Measurements from ENCODE around the gene MST1R.
"Not testable (repeated sequence)": the region's sequence is repeated elsewhere in the genome, so short reads cannot be mapped to it uniquely, and the experiment has no call there.

DNA sequence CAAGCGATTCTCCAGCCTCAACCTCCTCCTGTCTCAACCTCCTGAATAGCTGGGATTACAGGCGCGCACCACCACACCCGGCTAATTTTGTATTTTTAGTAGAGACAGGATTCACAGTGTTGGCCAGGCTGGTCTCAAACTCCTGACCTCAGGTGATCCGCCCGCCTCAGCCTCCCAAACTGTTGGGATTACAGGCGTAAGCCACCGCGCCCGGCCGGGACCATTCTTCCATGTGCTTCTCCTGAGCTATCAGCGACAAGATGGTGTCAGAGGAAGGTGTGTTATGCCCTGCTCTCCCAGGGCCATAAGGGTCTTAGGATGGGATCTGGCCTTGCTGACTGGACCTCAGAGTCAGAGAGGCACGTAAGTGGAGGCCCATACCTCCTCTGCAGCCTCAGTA lies 775 bp upstream of the MST1R start:
- not testable (repeated sequence) for TF ChIP-seq FOXA3 (CRISPR knock-in tag; conservative IDR thresholded peaks at IDR 0.05 in 1 of 2, IDR thresholded peaks at IDR 0.05 in 1 of 2); ATF7 (IDR thresholded peaks at IDR 0.05); SPI1 (IDR thresholded peaks at IDR 0.05; ENCODE audit: borderline replicate concordance, low read depth, low read length); MYC (IDR thresholded peaks at IDR 0.05; ENCODE audit: low read depth, low read length); MYC (CRISPR knock-in tag; IDR thresholded peaks at IDR 0.05; ENCODE audit: borderline replicate concordance, low read depth); GATAD2A (IDR thresholded peaks at IDR 0.05); TBP (optimal IDR thresholded peaks at IDR 0.05; ENCODE audit: low read depth, low read length); POLR2G (IDR thresholded peaks at IDR 0.05; ENCODE audit: low read depth, low read length); JUNB (CRISPR knock-in tag; conservative IDR thresholded peaks at IDR 0.05); ZNF696 (CRISPR knock-in tag; conservative IDR thresholded peaks at IDR 0.05); FOXM1 (IDR thresholded peaks at IDR 0.05; ENCODE audit: low read depth); FOXM1 (CRISPR knock-in tag; IDR thresholded peaks at IDR 0.05; ENCODE audit: low read depth)
- TF ChIP-seq, protein P1, sequence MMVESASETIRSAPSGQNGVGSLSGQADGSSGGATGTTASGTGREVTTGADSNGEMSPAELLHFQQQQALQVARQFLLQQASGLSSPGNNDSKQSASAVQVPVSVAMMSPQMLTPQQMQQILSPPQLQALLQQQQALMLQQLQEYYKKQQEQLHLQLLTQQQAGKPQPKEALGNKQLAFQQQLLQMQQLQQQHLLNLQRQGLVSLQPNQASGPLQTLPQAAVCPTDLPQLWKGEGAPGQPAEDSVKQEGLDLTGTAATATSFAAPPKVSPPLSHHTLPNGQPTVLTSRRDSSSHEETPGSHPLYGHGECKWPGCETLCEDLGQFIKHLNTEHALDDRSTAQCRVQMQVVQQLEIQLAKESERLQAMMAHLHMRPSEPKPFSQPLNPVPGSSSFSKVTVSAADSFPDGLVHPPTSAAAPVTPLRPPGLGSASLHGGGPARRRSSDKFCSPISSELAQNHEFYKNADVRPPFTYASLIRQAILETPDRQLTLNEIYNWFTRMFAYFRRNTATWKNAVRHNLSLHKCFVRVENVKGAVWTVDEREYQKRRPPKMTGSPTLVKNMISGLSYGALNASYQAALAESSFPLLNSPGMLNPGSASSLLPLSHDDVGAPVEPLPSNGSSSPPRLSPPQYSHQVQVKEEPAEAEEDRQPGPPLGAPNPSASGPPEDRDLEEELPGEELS (CRISPR knock-in tag; IDR thresholded peaks at IDR 0.05; ENCODE audit: borderline replicate concordance) = not testable (repeated sequence)
- TF ChIP-seq, protein P2, sequence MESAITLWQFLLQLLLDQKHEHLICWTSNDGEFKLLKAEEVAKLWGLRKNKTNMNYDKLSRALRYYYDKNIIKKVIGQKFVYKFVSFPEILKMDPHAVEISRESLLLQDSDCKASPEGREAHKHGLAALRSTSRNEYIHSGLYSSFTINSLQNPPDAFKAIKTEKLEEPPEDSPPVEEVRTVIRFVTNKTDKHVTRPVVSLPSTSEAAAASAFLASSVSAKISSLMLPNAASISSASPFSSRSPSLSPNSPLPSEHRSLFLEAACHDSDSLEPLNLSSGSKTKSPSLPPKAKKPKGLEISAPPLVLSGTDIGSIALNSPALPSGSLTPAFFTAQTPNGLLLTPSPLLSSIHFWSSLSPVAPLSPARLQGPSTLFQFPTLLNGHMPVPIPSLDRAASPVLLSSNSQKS (CRISPR knock-in tag; IDR thresholded peaks at IDR 0.05) = not testable (repeated sequence)
